Stimulated activated CD4-positive, alpha-beta T cell treated with anti-CD3 and anti-CD28 coated beads, TNF-alpha, amount 100 ng/mL, for 1 hour (primary cell): Measurements from ENCODE around the gene JADE2.

Source experiments
- DNase-seq, 3 donors: peaks; one replicate each; pipeline ENCODE4 v3.0.0-alpha.2; 2020; ENCODE audit warnings: low read depth in 3 of 3, low spot score in 1 of 3

Gene JADE2

GRCh38 chr5:134568761-134569695 is 43.6 kb downstream of the JADE2 start:
- DNase-seq = no peak

GRCh38 chr5:134569758-134570364 is 44.4 kb downstream of the JADE2 start:
- no peak for DNase-seq

GRCh38 chr5:134570365-134570758 is 44.9 kb downstream of the JADE2 start:
- no peak for DNase-seq

- DNase-seq = no peak
Measured at GRCh38 chr5:134570886-134571285, 45.4 kb downstream of the JADE2 start.

- DNase-seq = no peak
Measured at GRCh38 chr5:134571693-134572405, 46.4 kb downstream of the JADE2 start.

GRCh38 chr5:134572811-134573210 is 47.3 kb downstream of the JADE2 start:
- DNase-seq = no peak

- no peak for DNase-seq
Measured at GRCh38 chr5:134574521-134574920, 49.1 kb downstream of the JADE2 start.

- no peak for DNase-seq
Measured at GRCh38 chr5:134575316-134575715, 49.8 kb downstream of the JADE2 start.

GRCh38 chr5:134576386-134577021 is 51.0 kb downstream of the JADE2 start:
- DNase-seq = no peak

GRCh38 chr5:134577022-134577795 is 51.7 kb downstream of the JADE2 start:
- no peak for DNase-seq

GRCh38 chr5:134577796-134578577 is 52.5 kb downstream of the JADE2 start:
- DNase-seq = peak; percentile 34 to 77 (median 61)

- no peak for DNase-seq
Measured at GRCh38 chr5:134578578-134579283, 53.3 kb downstream of the JADE2 start.

GRCh38 chr5:134579284-134579771 is 53.9 kb downstream of the JADE2 start:
- no peak for DNase-seq

GRCh38 chr5:134580001-134580460 is 54.6 kb downstream of the JADE2 start:
- no peak for DNase-seq

- no peak for DNase-seq
Measured at GRCh38 chr5:134581241-134581981, 55.9 kb downstream of the JADE2 start.

GRCh38 chr5:134582281-134582680 is 56.8 kb downstream of the JADE2 start:
- no peak for DNase-seq

GRCh38 chr5:134582941-134583340 is 57.5 kb downstream of the JADE2 start:
- DNase-seq = no peak

GRCh38 chr5:134583766-134584165 is 58.3 kb downstream of the JADE2 start:
- no peak for DNase-seq
